DMS114 treated with DMSO at 0.1 percent for 48 hours (cell line): ENCODE data around the gene SKI.
"Not testable (repeated sequence)": the region's sequence is repeated elsewhere in the genome, so short reads cannot be mapped to it uniquely, and the experiment has no call there.

Source experiments
- DNase-seq: peaks from one replicate; lab custom pipeline; 2025; ENCODE audit not compliant: unreplicated experiment; lab: John Stamatoyannopoulos, UW

Gene SKI

GRCh38 chr1:2242814-2243725 is 15.0 kb downstream of the SKI start:
- no peak for DNase-seq

DNA sequence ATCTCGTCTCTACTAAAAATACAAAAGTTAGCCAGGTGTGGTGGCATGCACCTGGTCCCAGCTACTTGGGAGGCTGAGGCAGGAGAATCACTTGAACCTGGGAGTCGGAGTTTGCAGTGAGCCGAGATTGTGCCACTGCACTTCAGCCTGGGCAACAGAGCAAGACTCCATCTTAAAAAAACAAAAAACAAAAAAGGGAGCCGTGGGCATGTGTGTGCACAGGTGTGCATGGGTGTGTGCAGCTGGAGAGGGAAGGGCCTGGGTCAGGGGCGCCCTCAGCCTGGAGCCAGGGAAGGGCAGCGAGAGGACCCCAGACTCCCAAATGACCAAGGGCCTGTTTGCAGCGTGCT is 18.9 kb downstream of the SKI start:
- DNase-seq, result not testable (repeated sequence)

DNA sequence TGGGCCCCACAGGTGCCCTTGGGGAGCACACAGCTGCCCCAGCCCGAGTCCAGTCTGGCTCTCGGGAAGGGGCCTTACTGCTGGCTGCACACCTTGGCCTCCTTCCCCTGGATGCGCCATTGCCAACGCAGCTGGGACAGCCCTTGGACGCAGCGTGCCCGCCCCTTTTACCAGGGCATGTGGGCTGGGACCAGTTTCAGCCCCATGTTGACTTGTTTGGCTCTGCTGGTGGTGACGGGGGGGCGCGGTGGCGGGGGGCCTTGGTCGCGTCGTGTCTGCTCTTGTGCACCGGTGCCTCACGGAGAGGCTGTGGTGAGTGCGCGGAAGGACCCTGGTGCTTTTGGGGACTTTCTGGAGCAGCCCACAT is 19.6 kb downstream of the SKI start:
- DNase-seq, result no peak

- DNase-seq, result no peak
Measured at GRCh38 chr1:2248127-2248826, 20.2 kb downstream of the SKI start.

DNA sequence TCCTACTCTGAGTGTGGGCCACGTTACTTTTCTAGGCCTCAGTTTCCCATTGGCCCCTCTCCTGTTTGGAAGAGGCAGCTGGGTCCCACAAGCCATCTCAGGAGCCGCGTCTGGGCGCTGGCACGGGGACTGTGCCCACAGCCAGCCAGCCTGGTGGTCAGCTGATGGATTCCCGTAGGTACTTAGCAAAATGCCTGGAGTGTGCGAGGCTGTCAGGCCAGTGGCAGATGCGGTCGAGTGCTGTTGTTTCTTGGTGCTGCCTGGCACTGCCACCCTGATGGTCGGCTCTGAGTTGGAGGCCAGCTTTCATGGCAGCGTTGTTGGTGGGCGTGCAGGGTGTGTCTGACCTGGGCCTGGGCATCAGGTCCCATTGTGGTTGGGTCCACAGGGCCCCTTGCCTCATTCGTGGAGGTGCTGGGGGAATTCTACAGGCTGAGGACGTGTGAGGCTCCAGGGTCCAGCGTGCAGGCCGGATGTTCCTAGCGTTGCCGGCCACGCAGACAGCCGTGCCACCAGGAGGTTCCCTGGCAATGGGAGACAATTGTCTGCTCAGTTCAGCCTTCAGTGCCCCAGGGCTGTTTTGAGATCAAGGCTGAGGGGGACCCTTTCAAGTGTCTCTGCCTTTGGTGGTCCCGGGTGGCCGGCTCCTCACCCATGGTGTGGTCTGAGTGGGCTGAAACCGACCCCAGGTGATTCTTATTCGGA is 20.9 kb downstream of the SKI start:
- DNase-seq, result no peak

DNA sequence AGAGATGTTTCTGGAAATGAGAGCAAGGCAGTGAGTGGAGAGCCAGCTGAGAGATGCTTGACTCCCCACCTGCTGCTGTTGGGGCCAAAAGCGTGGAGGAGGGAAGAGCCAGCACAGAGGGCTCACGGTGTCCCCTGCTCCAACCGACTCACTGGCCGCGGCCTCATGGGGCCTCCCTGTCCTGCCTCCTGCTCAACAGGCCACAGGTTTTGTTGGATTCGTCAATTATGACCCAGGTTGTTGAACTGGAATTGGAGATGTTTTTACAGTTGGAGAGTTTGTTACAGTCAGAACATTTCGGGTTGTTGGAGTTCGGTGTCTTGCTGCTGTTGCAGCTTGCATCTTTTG is 21.4 kb downstream of the SKI start:
- no peak for DNase-seq

DNA sequence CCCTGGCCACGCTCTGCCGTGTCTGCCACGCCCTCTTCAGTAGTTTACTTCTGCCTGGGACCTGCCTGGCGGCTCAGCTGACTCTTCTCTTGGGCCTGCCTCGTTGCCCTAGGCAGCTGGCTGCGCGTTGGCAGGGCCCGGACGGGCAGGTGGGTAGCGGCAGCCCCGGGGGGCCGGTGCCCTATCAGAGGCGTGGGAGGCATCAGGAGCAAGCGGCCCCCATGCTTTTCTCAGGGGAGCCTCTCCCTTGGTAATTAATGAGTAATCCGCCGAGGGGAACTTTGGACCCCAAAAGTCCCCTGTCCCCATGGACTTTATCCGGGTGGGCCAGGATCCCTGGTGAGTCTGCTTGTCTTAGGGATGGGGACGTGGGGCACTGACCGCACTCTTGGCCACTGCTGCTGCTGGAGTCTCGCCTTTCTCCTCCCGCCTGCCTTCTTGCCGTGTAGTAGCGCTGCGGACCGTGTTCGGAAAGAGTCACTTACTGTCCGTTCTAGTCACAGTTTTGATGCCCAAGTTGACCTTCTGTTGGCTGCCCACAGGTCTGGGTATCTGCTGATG is 22.7 kb downstream of the SKI start:
- DNase-seq, result no peak

- no peak for DNase-seq
Measured at GRCh38 chr1:2251363-2251762, 23.2 kb downstream of the SKI start.

DNA sequence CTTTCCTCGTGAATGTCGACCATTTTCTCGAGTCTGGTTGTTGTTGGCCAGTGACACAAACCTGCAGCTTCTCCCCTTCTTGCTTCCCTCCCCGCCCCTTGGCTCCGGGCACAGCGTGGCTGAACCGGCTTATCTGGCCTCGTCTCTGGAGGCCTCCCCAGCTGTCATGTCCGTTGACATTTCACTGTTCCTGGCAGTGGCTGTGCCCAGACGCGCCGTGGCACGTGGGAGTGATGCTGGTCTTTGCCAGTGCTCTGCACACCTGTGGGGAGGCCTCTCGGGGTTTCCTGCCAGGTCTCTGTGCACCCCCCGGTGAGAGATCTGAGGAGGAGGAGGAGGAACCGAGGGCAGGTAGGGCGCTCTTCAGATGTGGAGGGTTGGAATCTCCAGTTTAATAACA is 23.7 kb downstream of the SKI start:
- no peak for DNase-seq

DNA sequence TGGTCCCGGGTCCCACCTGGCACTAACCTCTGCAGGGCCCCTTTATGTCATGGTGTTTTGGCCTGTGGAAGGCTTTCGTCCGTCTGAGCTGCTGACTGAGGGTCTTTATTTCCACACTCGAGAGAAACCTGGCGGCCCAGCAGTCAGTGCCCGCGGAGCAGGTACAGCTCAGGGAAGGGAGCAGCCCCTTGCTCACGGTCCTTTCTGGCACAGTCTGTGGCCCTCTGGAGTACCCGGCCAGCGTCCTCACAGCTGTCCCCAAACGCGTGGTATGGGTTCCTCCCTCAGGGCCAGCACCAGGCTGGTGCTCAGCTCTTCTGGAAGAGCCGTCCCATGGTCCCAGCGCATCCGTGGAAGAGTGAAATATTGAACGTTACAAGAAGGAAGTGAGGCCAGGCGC is 24.3 kb downstream of the SKI start:
- no peak for DNase-seq

- DNase-seq, result no peak
Measured at GRCh38 chr1:2253036-2253796, 25.1 kb downstream of the SKI start.

DNA sequence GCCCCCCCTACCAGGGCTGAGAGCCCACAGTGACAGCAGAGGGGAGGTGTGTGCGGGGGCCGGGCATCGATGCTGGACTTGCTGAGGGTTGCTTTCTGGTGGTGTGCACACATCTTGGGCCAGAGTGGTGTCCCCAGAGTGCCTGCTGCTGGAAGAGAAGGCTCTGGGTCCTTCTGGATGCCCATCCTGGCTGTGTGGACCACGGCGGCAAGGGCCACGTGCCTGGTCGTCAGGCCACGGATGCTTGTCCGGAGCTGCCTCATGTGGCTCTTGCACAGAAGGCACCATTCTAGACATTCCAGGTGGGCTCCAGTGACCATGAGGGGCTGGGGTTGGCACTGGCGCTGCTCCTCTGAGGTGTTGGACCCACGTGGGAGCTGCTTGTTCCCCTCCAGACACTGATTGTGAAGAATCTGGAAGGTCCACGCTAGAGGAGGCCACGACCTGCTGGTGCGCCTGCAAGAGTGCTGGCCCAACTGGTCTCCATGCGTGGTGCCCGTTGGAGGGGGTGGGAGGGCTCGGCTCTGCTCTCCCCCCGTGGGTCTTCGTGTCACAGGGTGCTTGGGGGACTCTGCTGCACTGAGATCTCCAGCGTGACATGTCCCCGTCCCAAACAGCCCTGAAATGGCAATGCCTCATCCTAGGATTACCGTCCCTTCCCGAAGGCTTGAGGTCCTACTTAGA is 25.8 kb downstream of the SKI start:
- DNase-seq, result no peak

- DNase-seq, result no peak
Measured at GRCh38 chr1:2255047-2255419, 26.9 kb downstream of the SKI start.

DNA sequence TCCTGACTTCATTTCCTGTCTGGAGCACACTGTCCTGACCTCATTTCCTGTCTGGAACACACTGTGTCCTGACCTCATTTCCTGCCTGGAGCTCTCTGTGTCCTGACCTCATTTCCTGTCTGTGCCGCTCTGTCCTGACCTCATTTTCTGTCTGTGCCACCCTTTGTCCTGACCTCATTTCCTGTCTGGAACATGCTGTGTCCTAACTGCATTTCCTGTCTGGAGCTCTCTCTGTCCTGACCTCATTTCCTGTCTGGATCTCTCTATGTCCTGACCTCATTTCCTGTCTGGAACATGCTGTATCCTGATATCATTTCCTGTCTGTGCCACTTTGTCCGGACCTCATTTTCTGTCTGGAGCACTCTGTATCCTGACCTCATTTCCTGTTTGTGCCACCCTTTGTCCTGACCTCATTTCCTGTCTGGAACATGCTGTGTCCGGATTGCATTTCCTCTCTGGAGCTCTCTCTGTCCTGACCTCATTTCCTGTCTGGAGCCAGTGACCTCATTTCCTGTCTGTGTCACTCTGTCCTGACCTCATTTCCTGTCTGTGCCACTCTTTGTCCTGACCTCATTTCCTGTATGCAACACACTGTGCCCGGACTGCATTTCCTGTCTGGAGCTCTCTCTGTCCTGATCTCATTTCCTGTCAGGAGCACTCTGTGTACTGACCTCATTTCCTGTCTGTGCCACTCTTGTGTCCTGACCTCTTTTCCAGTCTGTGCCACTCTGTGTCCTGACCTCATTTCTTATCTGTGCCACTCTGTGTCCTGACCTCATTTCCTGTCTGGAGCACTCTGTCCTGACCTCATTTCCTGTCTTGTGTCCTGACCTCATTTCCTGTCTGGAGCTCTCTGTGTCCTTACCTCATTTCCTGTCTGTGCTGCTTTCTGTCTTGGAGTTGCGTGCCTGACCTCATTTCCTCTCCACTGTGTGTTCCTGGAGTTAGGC is 27.6 kb downstream of the SKI start:
- peak; percentile 14 for DNase-seq

DNA sequence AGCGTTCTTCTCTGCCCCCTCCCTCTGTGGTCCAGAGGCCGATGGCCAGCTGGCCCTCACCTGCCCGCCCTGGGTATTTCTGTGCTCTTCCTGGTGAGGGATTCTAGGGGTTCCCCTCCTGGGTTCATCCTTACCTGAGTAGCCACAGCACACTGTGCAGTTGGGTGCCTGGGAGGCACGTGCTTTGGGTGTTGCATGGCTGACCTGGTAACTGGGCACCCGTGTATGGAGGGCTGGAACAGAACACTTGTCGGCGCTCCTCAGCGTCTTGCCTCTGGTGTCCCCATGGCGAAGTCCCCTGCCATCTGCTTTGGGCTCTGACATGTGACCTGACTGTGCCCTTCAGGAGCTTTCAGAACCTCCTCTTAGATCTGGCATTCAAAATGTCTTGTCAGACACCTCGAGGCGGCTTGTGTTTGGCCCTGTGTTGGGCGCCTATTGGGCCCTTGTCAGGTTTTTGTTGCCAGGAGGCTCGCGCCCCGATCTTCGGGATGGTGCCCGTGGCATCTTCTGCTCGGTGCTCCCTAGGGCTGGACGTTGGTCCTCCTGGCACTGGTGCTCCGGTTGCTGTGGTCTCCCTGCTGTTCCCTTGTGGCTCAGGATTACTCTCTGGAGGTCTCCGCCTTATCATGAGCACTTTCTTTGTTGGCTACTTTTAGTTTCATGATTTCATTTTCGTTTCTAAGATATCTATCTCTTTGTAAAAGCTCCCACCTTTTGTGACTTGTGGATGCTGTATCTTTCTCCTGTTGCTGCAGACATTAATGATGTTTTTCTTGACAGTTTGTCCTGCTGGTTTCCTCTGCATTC is 28.5 kb downstream of the SKI start:
- no peak for DNase-seq

DNA sequence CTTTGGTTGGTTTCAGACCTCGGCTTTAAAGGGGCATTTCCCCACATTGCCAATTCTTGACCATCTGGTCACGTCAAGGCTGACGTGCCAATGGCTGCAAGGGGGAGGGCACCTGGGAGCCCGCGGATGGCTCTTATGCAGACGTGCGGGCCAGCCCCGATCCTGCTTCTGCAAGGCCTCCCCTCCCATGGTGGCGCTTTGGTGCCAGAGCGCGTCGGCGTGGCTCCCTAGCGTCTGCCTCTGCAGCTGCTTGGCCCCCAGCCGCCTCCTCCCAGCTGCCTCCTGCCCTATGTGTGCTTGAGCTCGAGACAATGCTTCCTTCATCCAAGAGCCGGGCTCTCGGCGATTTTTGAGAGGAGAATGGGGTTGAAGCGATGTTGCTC is 29.1 kb downstream of the SKI start:
- DNase-seq, result no peak

DNA sequence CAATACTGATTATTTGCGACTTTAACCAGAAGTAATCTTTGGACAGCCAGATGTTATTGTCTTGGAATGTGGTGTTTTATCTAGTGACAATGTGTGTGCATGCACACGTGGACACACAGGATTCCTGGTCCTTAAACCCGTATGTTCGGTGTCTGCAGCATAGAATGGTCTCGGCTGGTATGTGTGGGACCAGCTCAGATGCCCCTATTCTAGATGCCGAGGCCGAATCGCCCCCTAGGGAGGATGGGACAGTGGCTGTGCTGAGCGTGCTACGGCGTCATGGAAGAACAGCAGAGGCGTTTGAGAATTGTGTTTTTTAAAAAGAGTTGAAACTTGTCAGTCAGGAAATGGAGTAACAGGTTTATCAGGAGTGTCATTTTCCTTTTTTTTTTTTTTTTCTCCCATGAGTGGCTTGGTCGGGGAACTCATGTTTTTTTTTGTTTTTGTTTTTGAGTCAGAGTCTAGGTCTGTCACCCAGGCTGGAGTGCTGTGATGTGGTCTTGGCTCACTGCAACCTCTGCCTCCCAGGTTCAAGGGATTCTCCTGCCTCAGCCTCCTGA is 30.1 kb downstream of the SKI start:
- no peak for DNase-seq

- DNase-seq, result no peak
Measured at GRCh38 chr1:2258996-2259395, 30.9 kb downstream of the SKI start.
